ENCODE data around the gene FER.

Gene FER

DNA sequence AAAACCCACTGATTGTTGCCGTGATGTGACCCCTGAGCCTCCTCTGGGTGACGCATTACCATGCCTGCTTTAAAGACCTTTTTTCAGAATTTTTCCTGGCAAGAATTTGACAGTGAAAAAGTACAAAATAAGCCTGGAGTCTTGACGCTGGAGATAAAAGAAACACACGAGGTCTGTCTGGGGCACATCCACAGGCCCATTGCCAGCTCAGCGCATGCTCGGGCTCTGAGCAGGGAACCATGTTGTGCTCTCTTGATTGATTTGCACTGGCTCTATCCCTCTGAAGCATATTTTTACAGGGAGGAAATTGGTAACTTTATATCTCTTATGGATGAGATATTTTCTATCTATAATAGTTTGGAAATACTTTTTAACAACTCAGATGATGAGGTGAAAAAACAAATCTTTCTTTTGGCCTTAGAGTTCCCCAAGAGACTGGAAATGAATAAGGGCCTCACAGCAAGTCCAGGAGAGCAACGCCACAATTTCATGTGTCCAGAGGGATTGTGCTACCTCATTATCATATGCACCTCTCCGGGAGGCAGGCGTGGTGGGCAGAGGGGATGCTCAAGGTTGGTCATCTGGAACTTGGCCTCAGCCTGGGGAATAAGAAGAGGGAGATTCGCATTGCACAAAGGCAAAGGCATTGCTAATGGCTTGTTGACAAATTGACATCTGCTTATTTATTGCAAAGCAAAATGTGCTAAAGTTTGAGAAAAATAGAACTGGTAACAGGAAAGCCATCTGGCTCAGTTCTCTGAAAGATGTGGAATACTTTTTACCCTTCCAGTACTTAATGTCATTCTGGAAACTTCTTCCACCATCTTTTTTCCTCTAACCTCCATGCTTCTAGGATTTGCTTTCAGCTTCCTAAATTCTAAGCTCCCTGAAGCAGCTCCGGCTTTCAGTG is 478.3 kb downstream of the FER start:
- in situ Hi-C loops (cut with MboI; ENCODE audit: low sequenced_read_pairs): no loop called here

DNA sequence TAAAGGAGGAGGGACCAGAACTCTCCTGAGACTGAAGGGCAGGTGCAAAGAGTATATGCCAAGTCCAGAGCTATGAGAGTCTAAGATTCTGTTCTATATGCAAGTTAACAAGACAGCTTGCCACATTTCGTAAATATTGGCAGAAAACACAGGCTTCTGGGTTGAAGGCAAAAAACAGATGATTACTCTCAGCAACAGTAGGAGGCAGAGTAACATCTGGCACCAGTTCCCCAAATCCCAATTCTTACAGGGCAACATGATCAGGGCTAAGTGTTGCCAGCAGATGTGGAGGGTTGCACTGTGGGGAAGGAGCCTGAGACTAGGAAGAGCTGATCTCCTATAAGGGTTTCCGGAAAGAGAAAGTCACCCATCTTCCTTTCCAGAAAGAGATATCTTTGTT is 482.7 kb downstream of the FER start:
- in situ Hi-C loops (cut with MboI; ENCODE audit: low sequenced_read_pairs): no loop called here

DNA sequence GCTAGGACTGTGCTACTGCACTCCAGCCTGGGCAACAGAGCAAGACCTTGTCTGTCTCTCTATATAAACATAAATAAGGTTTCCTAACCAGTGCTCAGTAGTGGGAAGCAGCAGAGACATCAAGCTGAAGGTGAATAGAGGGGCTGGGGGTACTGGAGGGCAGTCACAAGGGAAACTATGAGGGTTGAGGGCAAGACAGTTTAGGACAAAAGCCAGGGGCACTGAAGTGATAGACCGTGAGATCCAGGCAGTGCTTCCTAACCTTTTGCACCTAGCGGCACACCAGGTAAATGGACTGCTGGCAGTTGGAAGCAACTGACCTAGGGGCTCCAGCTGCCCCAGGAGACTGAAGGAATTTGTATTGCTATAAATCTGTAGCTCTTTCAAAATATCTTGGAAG is 483.6 kb downstream of the FER start:
- in situ Hi-C loops (cut with MboI; ENCODE audit: low sequenced_read_pairs): no loop called here

DNA sequence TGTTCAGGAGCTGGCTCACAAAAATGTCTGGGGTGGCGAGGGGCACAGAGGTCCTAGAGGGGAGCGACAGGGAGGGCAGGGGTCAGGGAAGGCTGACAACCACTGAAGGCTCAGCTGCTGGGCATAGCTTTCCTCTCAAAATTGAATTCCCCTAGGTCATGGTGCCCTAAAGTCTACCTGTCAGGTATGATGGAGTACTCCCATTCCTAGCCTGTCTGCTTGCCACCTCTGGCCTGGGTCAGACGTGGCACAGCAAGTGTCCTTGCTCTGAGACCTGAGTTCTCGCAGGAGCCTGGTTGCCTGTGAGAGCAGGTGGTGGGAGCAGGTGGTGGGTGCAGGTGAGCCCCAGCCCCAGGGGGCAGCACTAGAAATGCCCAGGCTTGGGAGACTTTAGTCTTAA is 486.7 kb downstream of the FER start:
- in situ Hi-C loops (cut with MboI; ENCODE audit: low sequenced_read_pairs): no loop called here

DNA sequence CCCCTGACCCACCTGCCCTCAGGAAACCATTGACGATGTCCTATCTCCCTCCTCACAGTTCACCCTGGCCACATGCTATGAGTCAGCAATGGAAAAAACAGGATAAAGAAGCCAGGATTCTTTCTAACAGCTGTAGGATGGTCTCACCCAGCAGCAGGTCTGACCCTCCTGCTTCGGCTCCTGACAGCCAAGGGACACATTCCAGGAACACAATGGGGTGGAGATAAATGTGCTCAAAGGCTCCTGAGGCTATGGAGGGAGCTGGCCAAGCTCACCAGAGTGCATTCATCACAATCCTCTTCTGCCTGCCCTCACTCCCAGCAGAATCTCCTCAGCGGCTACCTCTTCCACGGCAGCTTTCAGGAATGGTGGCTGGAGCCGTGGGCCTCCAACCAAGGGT is 491.8 kb downstream of the FER start:
- in situ Hi-C loops (cut with MboI; ENCODE audit: low sequenced_read_pairs): no loop called here

DNA sequence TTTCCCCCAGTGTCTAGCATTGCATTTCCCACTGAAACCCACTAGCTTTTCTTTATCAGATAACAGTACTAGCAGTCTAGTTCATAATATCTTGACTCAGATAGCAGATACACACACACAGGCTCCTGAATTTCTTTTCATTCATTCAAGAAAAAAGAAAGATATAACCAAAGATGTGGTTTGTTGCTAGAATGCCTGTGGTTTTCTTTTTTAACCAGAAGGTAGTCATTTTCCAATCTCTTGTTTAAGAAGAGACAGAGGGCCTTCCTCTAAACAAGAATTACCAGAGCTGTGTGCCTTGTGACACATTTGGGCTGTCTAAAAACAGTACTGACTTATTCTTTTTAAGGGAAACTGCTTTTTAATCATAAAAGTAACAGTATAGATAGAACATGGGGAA is 494.8 kb downstream of the FER start:
- in situ Hi-C loops (cut with MboI; ENCODE audit: low sequenced_read_pairs): no loop called here

GRCh38 chr5:109246395-109246794 is 498.7 kb downstream of the FER start:
- in situ Hi-C loops (cut with MboI; ENCODE audit: low sequenced_read_pairs): no loop called here

Measured in HL-60/S4 (cell line).